HepG2 (cell line): ENCODE measurements around the gene CTNNA3. TPM values are rescaled to one million over a fixed set of nuclear protein-coding genes. Genes with fewer than 3 reads are reported as not detected.

ENCODE experiments used
- ATAC-seq: fragments of 200-7000 bp; cut with Tn5 transposase; 3 replicates; pipeline ENCODE4 v1.9.1; 2020; ENCODE audit warnings: mild to moderate bottlenecking, moderate library complexity
- BruUV-seq: library from RNA; stranded (reverse); fragments of 400-500 nt; replicated peaks from 2 replicates; lab custom pipeline; 2021; lab: Mats Ljungman, UMichigan
- CTCF ChIA-PET: fragments of 300-600 bp; formaldehyde crosslinking; extraction: SDS; loops from one replicate; lab custom pipeline; 2021; ENCODE audit warnings: low total read pairs, inconsistent platforms, low intra/inter-chr PET ratio; lab: Yijun Ruan, JAX
- POLR2A ChIA-PET: fragments of 350-600 bp; sonication (Branson Sonifier 250); formaldehyde crosslinking; loops from one replicate; lab custom pipeline; 2020; ENCODE audit warnings: antibody characterized with exemption, inconsistent platforms; lab: Yijun Ruan, JAX
- DNase-seq: peaks from one replicate; pipeline ENCODE4 v3.0.0-alpha.2; 2015; ENCODE audit warnings: low spot score
- FAIRE-seq: peaks from 3 replicates; lab custom pipeline; 2011; peaks lifted over from hg19 to GRCh38; lab: Jason Lieb, UNC
- H2AFZ ChIP-seq: one replicate; pipeline ENCODE4 v1.6.1; 2011; ENCODE audit warnings: low read length, inconsistent platforms
- H3K27ac ChIP-seq: fragments of 300-600 bp; 3 replicates; pipeline ENCODE4 v1.8.0; 2011; ENCODE audit warnings: mixed run types, mild to moderate bottlenecking, mixed read lengths, low read length, inconsistent platforms; ENCODE audit not compliant: insufficient read depth; ENCODE audit errors: extremely low read length
- H3K27me3 ChIP-seq, 2 experiments: fragments of 200-600 bp in 1 of 2; 2 replicates in 1 of 2; 3 replicates in 1 of 2; pipeline versions ENCODE4 v1.6.0 to v1.8.0; 2011; ENCODE audit warnings: low read length in 2 of 2, mild to moderate bottlenecking in 2 of 2, moderate library complexity in 2 of 2, inconsistent platforms in 1 of 2; ENCODE audit not compliant: insufficient read depth in 2 of 2, control insufficient read depth in 1 of 2
- H3K36me3 ChIP-seq, 2 experiments: fragments of 200-600 bp in 1 of 2; replicated peaks in 1 of 2; 2 replicates in 1 of 2; 3 replicates in 1 of 2; pipeline versions ENCODE4 v1.5.1 to v1.8.0; 2011; ENCODE audit warnings: low read length in 2 of 2, inconsistent platforms in 1 of 2; ENCODE audit not compliant: insufficient read depth in 2 of 2, control insufficient read depth in 1 of 2
- H3K4me1 ChIP-seq: 2 replicates; pipeline ENCODE4 v1.5.1; 2012; ENCODE audit warnings: low read length, inconsistent platforms; ENCODE audit not compliant: insufficient read depth
- H3K4me2 ChIP-seq: 2 replicates; pipeline ENCODE4 v1.6.0; 2011; ENCODE audit warnings: low read depth, low read length, inconsistent platforms
- H3K4me3 ChIP-seq, 3 experiments: fragments of 200-600 bp in 1 of 3; sonication (generic), shearing (Covaris generic) in 1 of 3; replicated peaks in 1 of 3; 2 replicates each; pipeline ENCODE4 v1.5.1; 2011 to 2016; ENCODE audit warnings: low read length in 3 of 3, inconsistent platforms in 2 of 3, low read depth in 2 of 3, mild to moderate bottlenecking in 2 of 3, control low read depth in 1 of 3, mixed read lengths in 1 of 3; ENCODE audit not compliant: insufficient read depth in 1 of 3
- H3K79me2 ChIP-seq: one replicate; pipeline ENCODE4 v1.6.1; 2011; ENCODE audit warnings: low read length, inconsistent platforms; ENCODE audit not compliant: insufficient read depth
- H3K9ac ChIP-seq: 2 replicates; pipeline ENCODE4 v1.6.0; 2011; ENCODE audit warnings: mild to moderate bottlenecking, low read depth, low read length, inconsistent platforms; ENCODE audit not compliant: insufficient read depth
- H3K9me3 ChIP-seq: 2 replicates; pipeline ENCODE4 v1.5.1; 2012; ENCODE audit warnings: mild to moderate bottlenecking, low read length
- H4K20me1 ChIP-seq: 2 replicates; pipeline ENCODE4 v1.6.0; 2011; ENCODE audit warnings: inconsistent platforms, mild to moderate bottlenecking, low read length, moderate library complexity; ENCODE audit not compliant: insufficient read depth
- CENPX ChIP-seq: sonication (generic); formaldehyde crosslinking; IDR thresholded peaks from 2 replicates; pipeline ENCODE4 v1.9.0; 2021; ENCODE audit warnings: mild to moderate bottlenecking, missing genetic modification reagents, moderate library complexity
- FOXA1 ChIP-seq, 2 experiments: fragments of 450-650 bp in 1 of 2; sonication (generic) in 1 of 2; formaldehyde crosslinking in 1 of 2; IDR thresholded peaks; 2 replicates each; pipeline versions ENCODE4 v1.4.0 to v1.6.1; 2016 to 2020; ENCODE audit warnings: missing genetic modification reagents in 1 of 2
- HNRNPK ChIP-seq: fragments of 200-400 bp; formaldehyde crosslinking; IDR thresholded peaks from 2 replicates; pipeline ENCODE4 v1.6.1; 2018; ENCODE audit warnings: low read length, low read depth, moderate library complexity, mild to moderate bottlenecking; ENCODE audit not compliant: poor library complexity, severe bottlenecking
- ZFP37 ChIP-seq: sonication (generic); formaldehyde crosslinking; IDR thresholded peaks from 2 replicates; pipeline ENCODE4 v1.4.0; 2020; ENCODE audit warnings: missing genetic modification reagents, borderline replicate concordance
- ZNF607 ChIP-seq: sonication (generic); formaldehyde crosslinking; IDR thresholded peaks from 2 replicates; pipeline ENCODE4 v1.5.1; 2020; ENCODE audit warnings: missing genetic modification reagents, mild to moderate bottlenecking, borderline replicate concordance
- ZNF746 ChIP-seq: sonication (generic); formaldehyde crosslinking; IDR thresholded peaks from 2 replicates; pipeline ENCODE4 v1.8.0; 2022; ENCODE audit warnings: mild to moderate bottlenecking, missing genetic modification reagents
- ZNF773 ChIP-seq: sonication (generic); formaldehyde crosslinking; IDR thresholded peaks from 2 replicates; pipeline ENCODE4 v1.4.0; 2020; ENCODE audit warnings: missing genetic modification reagents, borderline replicate concordance
- WGBS: methylation state at CpG from one replicate; pipeline ENCODE4 v1.1.6; 2017; ENCODE audit warnings: low lambda C conversion rate; 5-methylcytosine and 5-hydroxymethylcytosine counted together
- in situ Hi-C: cut with HindIII; loops from 2 replicates; pipeline ENCODE4 v1.10.0; 2017; ENCODE audit warnings: low pct_unique_long_range_greater_than_20kb; ENCODE audit not compliant: extremely low pct_ligation_motif_present
- intact Hi-C: fragments of 100-400 bp; cut with micrococcal nuclease; formaldehyde crosslinking; loops from one replicate; pipeline ENCODE4 v1.10.0; 2022; ENCODE audit not compliant: unreplicated experiment
- polyA plus RNA-seq, 8 experiments: library from polyadenylated mRNA; depleted of rRNA in 3 of 8; stranded (reverse) in 7 of 8; unstranded in 1 of 8; fragments of >200 nt; fragmentation: Illumina TruSeq in 4 of 8; extraction: Trizol in 4 of 8; gene quantifications; 2 replicates each; pipeline versions ENCODE4 v1.2.1 to v1.2.3, GENCODE V29; 2011 to 2016; ENCODE audit warnings: low read depth in 4 of 8, missing spikeins in 1 of 8, mixed read lengths in 1 of 8; ENCODE audit not compliant: insufficient read depth in 1 of 8
- total RNA-seq, 5 experiments: library from RNA; depleted of rRNA; stranded (reverse); fragments of >200 nt; fragmentation: Illumina TruSeq; extraction: Trizol; gene quantifications; 2 replicates each; pipeline ENCODE4 v1.2.3, GENCODE V29; 2016; ENCODE audit warnings: low read depth in 1 of 5
- TF ChIP-seq, protein P1 (sequence below), 2 experiments: IDR thresholded peaks; 2 replicates each; pipeline ENCODE4 v1.6.1; 2011 to 2012; ENCODE audit warnings: low read length in 2 of 2, borderline replicate concordance in 1 of 2, low read depth in 1 of 2, mild to moderate bottlenecking in 1 of 2, moderate library complexity in 1 of 2
- TF ChIP-seq, protein P2 (sequence below): sonication (generic); formaldehyde crosslinking; IDR thresholded peaks from 2 replicates; pipeline ENCODE4 v1.4.0; 2020; ENCODE audit warnings: missing genetic modification reagents

Gene CTNNA3
- total and polyA plus RNA-seq, 2 of the 13 experiments (the other 11 are each of a cell fraction or from before 2014, with no cell fraction given) = not detected

DNA sequence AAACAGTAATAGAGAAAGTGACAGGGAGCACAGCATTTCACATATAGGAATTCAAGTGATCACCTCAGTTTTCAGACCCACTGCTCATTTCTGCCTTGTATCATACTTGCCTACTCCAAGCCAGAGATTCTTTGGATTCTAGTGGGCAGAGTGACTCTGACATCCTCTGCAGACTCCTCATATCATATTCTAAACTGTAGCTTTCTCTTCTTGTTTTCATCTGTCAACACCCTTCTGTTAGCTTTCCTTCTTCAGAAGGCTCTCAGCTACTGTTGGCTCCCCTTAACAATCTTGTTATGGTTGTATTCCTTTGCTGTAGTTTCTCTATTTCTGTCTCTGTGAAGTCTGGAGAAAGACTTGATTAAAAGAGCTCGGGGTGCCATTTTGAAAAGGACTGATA, 120.5 kb downstream of the CTNNA3 start (continued):
- TF ChIP-seq, protein P1, sequence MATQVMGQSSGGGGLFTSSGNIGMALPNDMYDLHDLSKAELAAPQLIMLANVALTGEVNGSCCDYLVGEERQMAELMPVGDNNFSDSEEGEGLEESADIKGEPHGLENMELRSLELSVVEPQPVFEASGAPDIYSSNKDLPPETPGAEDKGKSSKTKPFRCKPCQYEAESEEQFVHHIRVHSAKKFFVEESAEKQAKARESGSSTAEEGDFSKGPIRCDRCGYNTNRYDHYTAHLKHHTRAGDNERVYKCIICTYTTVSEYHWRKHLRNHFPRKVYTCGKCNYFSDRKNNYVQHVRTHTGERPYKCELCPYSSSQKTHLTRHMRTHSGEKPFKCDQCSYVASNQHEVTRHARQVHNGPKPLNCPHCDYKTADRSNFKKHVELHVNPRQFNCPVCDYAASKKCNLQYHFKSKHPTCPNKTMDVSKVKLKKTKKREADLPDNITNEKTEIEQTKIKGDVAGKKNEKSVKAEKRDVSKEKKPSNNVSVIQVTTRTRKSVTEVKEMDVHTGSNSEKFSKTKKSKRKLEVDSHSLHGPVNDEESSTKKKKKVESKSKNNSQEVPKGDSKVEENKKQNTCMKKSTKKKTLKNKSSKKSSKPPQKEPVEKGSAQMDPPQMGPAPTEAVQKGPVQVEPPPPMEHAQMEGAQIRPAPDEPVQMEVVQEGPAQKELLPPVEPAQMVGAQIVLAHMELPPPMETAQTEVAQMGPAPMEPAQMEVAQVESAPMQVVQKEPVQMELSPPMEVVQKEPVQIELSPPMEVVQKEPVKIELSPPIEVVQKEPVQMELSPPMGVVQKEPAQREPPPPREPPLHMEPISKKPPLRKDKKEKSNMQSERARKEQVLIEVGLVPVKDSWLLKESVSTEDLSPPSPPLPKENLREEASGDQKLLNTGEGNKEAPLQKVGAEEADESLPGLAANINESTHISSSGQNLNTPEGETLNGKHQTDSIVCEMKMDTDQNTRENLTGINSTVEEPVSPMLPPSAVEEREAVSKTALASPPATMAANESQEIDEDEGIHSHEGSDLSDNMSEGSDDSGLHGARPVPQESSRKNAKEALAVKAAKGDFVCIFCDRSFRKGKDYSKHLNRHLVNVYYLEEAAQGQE (IDR thresholded peaks at IDR 0.05; ENCODE audit: borderline replicate concordance in 1 of 2, low read depth in 1 of 2, low read length in 2 of 2) = no peak
- TF ChIP-seq ZFP37 (no peak), ZNF773 (CRISPR knock-in tag) (no peak), ZNF746 (CRISPR knock-in tag) (no peak), CENPX (no peak), FOXA1 (IDR thresholded peaks at IDR 0.05) (no peak), FOXA1 (CRISPR knock-in tag; IDR thresholded peaks at IDR 0.05) (no peak)
- TF ChIP-seq, protein P2, sequence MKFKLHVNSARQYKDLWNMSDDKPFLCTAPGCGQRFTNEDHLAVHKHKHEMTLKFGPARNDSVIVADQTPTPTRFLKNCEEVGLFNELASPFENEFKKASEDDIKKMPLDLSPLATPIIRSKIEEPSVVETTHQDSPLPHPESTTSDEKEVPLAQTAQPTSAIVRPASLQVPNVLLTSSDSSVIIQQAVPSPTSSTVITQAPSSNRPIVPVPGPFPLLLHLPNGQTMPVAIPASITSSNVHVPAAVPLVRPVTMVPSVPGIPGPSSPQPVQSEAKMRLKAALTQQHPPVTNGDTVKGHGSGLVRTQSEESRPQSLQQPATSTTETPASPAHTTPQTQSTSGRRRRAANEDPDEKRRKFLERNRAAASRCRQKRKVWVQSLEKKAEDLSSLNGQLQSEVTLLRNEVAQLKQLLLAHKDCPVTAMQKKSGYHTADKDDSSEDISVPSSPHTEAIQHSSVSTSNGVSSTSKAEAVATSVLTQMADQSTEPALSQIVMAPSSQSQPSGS (CRISPR knock-in tag) = no peak

DNA sequence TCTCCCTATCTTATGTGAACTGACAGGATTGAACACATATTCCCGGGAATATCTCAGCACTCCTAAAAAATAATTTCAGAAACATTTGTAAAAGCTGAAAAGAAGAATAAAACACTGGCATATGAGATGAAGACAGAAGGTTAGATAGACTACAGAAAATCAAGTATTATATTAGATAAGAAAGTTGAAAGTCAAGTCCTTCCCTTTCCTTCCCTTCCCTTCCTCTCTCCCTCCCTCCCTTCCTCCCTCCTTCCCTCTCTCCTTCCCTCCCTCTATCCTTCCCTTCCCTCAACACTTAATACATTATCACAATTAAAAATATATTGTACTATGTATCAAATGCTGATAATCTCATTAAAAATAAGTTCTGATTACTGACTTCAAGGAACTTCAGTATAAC, 122.5 kb downstream of the CTNNA3 start:
- H3K9me3 ChIP-seq = no peaks in the 10 kb centered on the region
- no peak overlapping the region for H3K9ac ChIP-seq
- no peaks in the 10 kb centered on the region for H3K79me2 ChIP-seq
- no peak overlapping the region for H3K4me3 ChIP-seq
- no peaks in the 10 kb centered on the region for H4K20me1 ChIP-seq
- no peaks in the 10 kb centered on the region for H3K27me3 ChIP-seq
- ATAC-seq = no peak
- no TSS peak for BruUV-seq
- POLR2A ChIA-PET = no interaction called here
- 0% methylated on average over 1 of the region's 1 CpG for WGBS
- intact Hi-C loops = no loop called here
- in situ Hi-C loops = no loop called here
- CTCF ChIA-PET = no interaction called here
- TF ChIP-seq HNRNPK (peak; percentile 88), ZNF607 (CRISPR knock-in tag) (no peak)
- H2AFZ ChIP-seq = no peak overlapping the region
- H3K4me1 ChIP-seq = no peaks in the 10 kb centered on the region
- no peak for DNase-seq
- no peak for FAIRE-seq
- no peak overlapping the region for H3K4me2 ChIP-seq
- H3K27ac ChIP-seq = no peak overlapping the region
- H3K36me3 ChIP-seq = no peaks in the 10 kb centered on the region
